Right lobe of liver (tissue), 4 donors: ENCODE results near the gene NCAPH2.

ENCODE experiments used
- CTCF ChIP-seq, 4 donors: fragments of 200-600 bp in 3 of 4; fragments of 450-650 bp in 1 of 4; IDR thresholded peaks; one replicate each; pipeline versions ENCODE4 v1.5.1 to v1.8.0; 2016 to 2022; ENCODE audit warnings: antibody characterized with exemption in 4 of 4, mild to moderate bottlenecking in 2 of 4
- POLR2A ChIP-seq: fragments of 450-650 bp; IDR thresholded peaks from one replicate; pipeline ENCODE4 v1.6.1; 2017; ENCODE audit warnings: antibody characterized with exemption, mild to moderate bottlenecking
- donor health status: DM: no; HTN: no; CAD: no.
- donor health status: DM: no; HTN: no; CAD: no.
- donor health status: DM: no; HTN: yes; CAD: no.

- TF ChIP-seq CTCF (IDR thresholded peaks at IDR 0.05) (no peak), POLR2A (no peak)
Observed at GRCh38 chr22:50497093-50497492, 10.9 kb upstream of the NCAPH2 start.
